HUES6 (cell line): Measurements from ENCODE around the gene PRSS56.
A peak's percentile ranks its signal among the peaks of the same experiment; 100 is the strongest.

Experiments
- H3K27ac ChIP-seq: 2 replicates; pipeline ENCODE4 v1.7.0; 2013; ENCODE audit warnings: low read depth, mild to moderate bottlenecking, low read length, inconsistent platforms
- H3K27me3 ChIP-seq: 2 replicates; pipeline ENCODE4 v1.6.1; 2013; ENCODE audit warnings: low read length; ENCODE audit not compliant: control insufficient read depth, insufficient read depth
- H3K36me3 ChIP-seq: 2 replicates; pipeline ENCODE4 v1.6.1; 2013; ENCODE audit warnings: low read length; ENCODE audit not compliant: control insufficient read depth, insufficient read depth
- H3K4me1 ChIP-seq: 2 replicates; pipeline ENCODE4 v1.6.1; 2013; ENCODE audit warnings: low read length; ENCODE audit not compliant: control insufficient read depth, insufficient read depth
- H3K4me3 ChIP-seq: 2 replicates; pipeline ENCODE4 v1.5.1; 2013; ENCODE audit warnings: low read depth, low read length
- H3K9ac ChIP-seq: one replicate; pipeline ENCODE4 v1.6.1; 2013; ENCODE audit warnings: mild to moderate bottlenecking, low read length
- H3K9me3 ChIP-seq: 2 replicates; pipeline ENCODE4 v1.6.1; 2013; ENCODE audit warnings: low read depth, low read length; ENCODE audit not compliant: control insufficient read depth, insufficient read depth

PRSS56 gene

GRCh38 chr2:232482301-232483238 lies 37.6 kb upstream of the PRSS56 start:
- H3K4me1 ChIP-seq, result peaks cover 3% of the 10 kb centered on the region; the same call in 1 of the 2 replicates
- no peak overlapping the region for H3K27ac ChIP-seq
- no peaks in the 10 kb centered on the region for H3K9me3 ChIP-seq
- H3K27me3 ChIP-seq, result peaks cover 80% of the 10 kb centered on the region
- H3K36me3 ChIP-seq, result no peaks in the 10 kb centered on the region
- H3K4me3 ChIP-seq, result no peak overlapping the region
- no peak overlapping the region for H3K9ac ChIP-seq

GRCh38 chr2:232483311-232483922 lies 36.8 kb upstream of the PRSS56 start:
- no peaks in the 10 kb centered on the region for H3K9me3 ChIP-seq
- H3K27me3 ChIP-seq, result peaks cover 86% of the 10 kb centered on the region
- H3K4me3 ChIP-seq, result no peak overlapping the region
- no peak overlapping the region for H3K9ac ChIP-seq
- no peak overlapping the region for H3K27ac ChIP-seq
- no peaks in the 10 kb centered on the region for H3K36me3 ChIP-seq
- H3K4me1 ChIP-seq, result peaks cover 7% of the 10 kb centered on the region; the same call in 1 of the 2 replicates

- Histone ChIP-seq H3K36me3 (no peaks in the 10 kb centered on the region), H3K9me3 (no peaks in the 10 kb centered on the region), H3K27ac (no peak overlapping the region), H3K9ac (no peak overlapping the region), H3K27me3 (peaks cover 86% of the 10 kb centered on the region), H3K4me3 (no peak overlapping the region), H3K4me1 (peaks cover 12% of the 10 kb centered on the region)
Measured at GRCh38 chr2:232483923-232484627, 36.1 kb upstream of the PRSS56 start.

DNA sequence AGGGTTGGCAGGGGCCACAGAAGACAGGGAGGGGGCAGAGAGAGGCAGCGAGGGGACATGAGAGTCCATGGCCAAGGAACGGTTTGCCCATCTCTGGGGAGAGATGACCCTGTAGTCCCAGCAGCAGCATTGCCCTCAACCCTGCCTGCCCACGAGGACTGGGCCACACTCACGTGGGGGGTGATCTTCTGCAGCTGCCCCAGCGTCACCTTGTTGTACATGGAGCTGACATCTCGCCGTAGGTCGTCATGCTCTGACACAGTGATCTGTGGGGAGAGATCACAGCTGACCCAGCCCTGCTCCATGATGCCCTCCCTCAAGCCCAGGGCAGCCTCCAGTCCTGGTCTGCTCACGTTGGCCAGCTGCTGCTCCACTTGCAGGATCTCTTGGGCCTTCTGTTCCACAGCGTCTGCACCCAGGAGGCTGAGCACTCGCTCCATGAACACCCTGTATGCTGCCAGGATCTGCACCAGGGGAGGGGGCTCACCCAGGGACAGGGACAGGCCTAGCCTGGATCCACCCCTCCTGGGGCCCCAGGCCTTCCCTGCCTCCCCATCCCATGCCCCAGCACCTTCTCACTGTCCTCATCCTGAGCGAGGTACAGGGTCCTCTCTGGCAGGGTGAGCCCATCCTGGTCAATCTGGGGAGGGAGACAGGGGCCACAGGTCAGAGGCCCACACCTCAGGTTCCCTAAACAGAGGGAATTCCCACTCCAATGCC lies 35.4 kb upstream of the PRSS56 start:
- H3K9ac ChIP-seq, result no peak overlapping the region

DNA sequence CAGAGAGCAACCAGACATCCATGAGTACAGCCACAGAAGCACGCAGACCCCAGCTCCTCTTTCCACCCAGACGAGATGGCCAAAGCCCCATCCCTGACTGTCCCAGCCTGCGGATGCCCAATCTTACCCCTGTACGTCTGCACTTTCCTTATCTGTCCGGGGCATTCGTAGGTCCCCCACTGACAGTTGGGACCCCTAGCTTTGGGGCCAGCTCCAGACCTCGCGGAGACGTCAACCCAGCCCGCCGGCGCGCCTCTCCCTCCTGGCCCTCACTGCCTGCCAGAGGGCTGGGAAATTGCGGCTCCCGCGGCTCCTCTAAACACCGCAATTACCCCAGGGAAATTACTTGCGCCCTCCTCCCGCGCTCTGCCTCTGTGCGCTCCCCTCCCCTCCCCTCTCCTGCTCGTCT lies 34.8 kb upstream of the PRSS56 start:
- H3K27me3 ChIP-seq, result peaks cover 95% of the 10 kb centered on the region
- no peaks in the 10 kb centered on the region for H3K9me3 ChIP-seq
- H3K36me3 ChIP-seq, result no peaks in the 10 kb centered on the region

More for the DNA sequence above, 35.4 kb upstream of the PRSS56 start:
- H3K9me3 ChIP-seq, result no peaks in the 10 kb centered on the region
- H3K4me1 ChIP-seq, result peaks cover 19% of the 10 kb centered on the region
- H3K27me3 ChIP-seq, result peaks cover 89% of the 10 kb centered on the region
- no peak overlapping the region for H3K27ac ChIP-seq
- H3K4me3 ChIP-seq, result 0 out of 2 replicates have a peak overlapping the region, but pooled peaks have one; percentile 67
- H3K36me3 ChIP-seq, result no peaks in the 10 kb centered on the region

DNA sequence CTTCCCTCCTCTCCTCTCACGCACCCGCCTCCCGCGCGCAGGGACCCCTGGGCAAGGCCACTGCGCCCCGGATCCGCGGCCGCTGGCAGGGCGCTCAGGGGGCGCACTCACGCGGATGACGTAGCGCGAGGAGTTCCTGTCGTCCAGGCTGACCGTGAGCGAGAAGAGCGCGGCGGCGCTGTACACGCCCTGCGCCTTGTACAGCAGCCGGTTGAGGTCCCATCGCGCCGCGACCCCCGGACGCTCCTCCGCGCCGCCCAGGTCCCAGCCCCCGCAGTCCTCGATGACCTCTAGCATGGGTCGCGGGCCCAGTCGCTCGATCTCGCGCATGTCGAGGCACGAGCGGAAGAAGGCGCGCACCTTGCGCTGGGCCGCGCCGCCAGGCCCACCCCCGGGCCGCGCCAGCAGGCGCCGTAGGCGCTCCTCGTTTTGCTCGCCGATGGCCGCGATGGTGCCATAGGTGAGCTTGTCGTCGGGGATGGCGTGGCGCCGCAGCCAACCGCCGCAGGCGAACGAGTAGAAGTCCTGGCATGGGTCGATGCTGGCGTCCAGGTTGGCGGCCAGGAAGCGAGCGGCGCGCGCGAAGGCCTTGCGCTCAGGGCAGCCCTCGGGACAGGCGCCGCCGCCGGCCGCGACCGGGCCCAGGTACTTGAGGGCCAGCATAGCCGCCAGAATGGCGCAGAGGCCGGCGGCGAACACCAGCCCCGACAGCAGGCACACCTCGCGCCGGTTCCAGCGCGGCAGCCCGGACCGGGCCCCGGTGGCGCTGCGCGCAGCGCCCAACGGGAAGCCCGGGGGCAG lies 34.2 kb upstream of the PRSS56 start:
- no peaks in the 10 kb centered on the region for H3K36me3 ChIP-seq
- no peak overlapping the region for H3K9ac ChIP-seq
- peak overlapping the region; percentile 67 for H3K4me3 ChIP-seq
- peaks cover 92% of the 10 kb centered on the region for H3K27me3 ChIP-seq
- H3K9me3 ChIP-seq, result no peaks in the 10 kb centered on the region
- H3K27ac ChIP-seq, result no peak overlapping the region
- H3K4me1 ChIP-seq, result peaks cover 20% of the 10 kb centered on the region

More for the DNA sequence above, 34.8 kb upstream of the PRSS56 start:
- no peak overlapping the region for H3K27ac ChIP-seq
- H3K9ac ChIP-seq, result no peak overlapping the region
- H3K4me3 ChIP-seq, result peak overlapping the region; percentile 67
- H3K4me1 ChIP-seq, result peaks cover 20% of the 10 kb centered on the region

DNA sequence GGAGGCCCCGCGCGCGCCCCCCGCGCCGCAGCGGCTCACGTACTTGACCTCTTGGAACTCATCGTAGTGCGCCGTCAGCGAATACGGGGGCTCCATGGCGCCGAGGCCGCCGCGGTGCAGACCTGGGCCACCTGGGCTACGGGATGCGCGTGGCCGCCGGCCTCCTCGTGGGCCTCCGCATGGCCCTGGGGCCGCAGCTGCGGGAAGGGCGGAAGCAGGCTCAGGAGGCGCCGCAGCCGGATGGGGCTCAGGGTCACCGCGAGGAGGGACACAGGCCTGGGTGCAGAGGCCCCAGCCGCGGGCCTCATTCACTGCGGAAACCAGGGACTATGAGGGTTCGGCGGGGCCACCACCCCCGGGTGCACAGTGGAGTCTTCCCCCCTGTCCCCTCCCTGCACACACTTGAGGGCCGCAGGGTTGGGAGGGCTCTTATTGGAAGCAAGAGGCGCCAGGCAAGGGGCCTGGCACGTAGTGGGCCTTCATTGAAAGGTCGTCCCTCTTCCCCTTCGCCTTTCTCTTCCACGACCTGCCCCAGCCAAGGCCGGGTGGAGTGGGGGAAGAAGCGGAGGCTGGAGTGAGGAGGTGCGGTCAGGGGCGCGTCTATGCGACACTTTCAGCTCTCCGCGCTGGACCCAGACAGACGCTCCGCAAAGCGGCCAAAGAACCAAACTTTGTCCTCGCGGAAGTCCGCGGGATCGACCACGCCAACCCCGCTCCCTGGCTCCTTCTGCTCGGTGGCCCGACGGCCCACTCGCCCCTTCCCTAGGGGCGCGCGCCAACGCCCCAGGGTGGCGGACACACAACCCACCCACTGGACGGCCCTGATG lies 33.4 kb upstream of the PRSS56 start:
- Histone ChIP-seq H3K9ac (no peak overlapping the region), H3K36me3 (no peaks in the 10 kb centered on the region), H3K4me1 (peaks cover 20% of the 10 kb centered on the region), H3K27ac (no peak overlapping the region), H3K27me3 (peaks cover 86% of the 10 kb centered on the region), H3K4me3 (peak overlapping the region; percentile 67), H3K9me3 (no peaks in the 10 kb centered on the region)

GRCh38 chr2:232487385-232488096 lies 32.6 kb upstream of the PRSS56 start, which contains the start of gene ECEL1:
ECEL1 (minus strand) TSS chr2:232487834; CDS start chr2:232486653, 1,181 bp downstream.
- H3K4me3 ChIP-seq, result peak within 1 kb of the TSS; percentile 67
- no peak within 1 kb of the TSS for H3K9ac ChIP-seq
- no peaks in the 10 kb centered on the region for H3K36me3 ChIP-seq
- no peaks in the 10 kb centered on the region for H3K9me3 ChIP-seq
- H3K4me1 ChIP-seq, result peaks cover 20% of the 10 kb centered on the region
- H3K27me3 ChIP-seq, result peaks cover 81% of the 10 kb centered on the region
- no peak within 1 kb of the TSS for H3K27ac ChIP-seq

GRCh38 chr2:232488097-232488711 lies 32.0 kb upstream of the PRSS56 start:
- Histone ChIP-seq H3K9ac (no peak overlapping the region), H3K27ac (no peak overlapping the region), H3K4me1 (peaks cover 20% of the 10 kb centered on the region), H3K27me3 (peaks cover 77% of the 10 kb centered on the region), H3K4me3 (peak overlapping the region; percentile 67), H3K36me3 (no peaks in the 10 kb centered on the region), H3K9me3 (no peaks in the 10 kb centered on the region)
